ENCODE results near the gene GLRA1. TPM values are rescaled to one million over a fixed set of nuclear protein-coding genes. Genes with fewer than 3 reads are reported as not detected.
A peak's percentile ranks its signal among the peaks of the same experiment; 100 is the strongest.

The GLRA1 gene
- total RNA-seq, 1 donor from 2014 or later, result not detected

DNA sequence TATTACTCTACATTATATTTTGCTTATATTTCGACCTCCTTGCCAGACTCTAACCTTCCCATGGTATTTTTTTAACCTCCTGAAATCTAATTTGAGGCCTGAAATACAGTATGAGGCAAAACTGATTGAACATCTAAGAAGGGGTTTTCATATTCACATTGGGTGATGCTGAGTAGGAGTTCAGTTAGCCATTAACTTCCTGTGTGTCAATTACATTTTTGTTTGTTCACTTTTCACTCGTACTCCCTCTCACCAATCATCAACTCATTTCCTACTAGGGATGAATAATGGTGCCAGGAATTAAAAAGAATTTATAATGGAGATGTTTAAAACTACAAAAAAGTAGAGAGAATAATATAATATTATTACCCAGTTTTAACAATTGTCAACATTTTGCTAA, 27.6 kb upstream of the GLRA1 start:
- no peak overlapping the region for H3K4me3 Mint-ChIP-seq (ENCODE audit: unreplicated experiment)
- no peak for DNase-seq (ENCODE audit: low spot score)
- peaks cover 35% of the 10 kb centered on the region for H3K4me1 Mint-ChIP-seq (ENCODE audit: low read depth)
- H3K27ac Mint-ChIP-seq (ENCODE audit: unreplicated experiment), result no peak overlapping the region
- TF ChIP-seq, protein P1, sequence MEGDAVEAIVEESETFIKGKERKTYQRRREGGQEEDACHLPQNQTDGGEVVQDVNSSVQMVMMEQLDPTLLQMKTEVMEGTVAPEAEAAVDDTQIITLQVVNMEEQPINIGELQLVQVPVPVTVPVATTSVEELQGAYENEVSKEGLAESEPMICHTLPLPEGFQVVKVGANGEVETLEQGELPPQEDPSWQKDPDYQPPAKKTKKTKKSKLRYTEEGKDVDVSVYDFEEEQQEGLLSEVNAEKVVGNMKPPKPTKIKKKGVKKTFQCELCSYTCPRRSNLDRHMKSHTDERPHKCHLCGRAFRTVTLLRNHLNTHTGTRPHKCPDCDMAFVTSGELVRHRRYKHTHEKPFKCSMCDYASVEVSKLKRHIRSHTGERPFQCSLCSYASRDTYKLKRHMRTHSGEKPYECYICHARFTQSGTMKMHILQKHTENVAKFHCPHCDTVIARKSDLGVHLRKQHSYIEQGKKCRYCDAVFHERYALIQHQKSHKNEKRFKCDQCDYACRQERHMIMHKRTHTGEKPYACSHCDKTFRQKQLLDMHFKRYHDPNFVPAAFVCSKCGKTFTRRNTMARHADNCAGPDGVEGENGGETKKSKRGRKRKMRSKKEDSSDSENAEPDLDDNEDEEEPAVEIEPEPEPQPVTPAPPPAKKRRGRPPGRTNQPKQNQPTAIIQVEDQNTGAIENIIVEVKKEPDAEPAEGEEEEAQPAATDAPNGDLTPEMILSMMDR (IDR thresholded peaks at IDR 0.05), result no peak
- no peaks in the 10 kb centered on the region for H3K9me3 Mint-ChIP-seq (ENCODE audit: low read depth)
- H3K36me3 Mint-ChIP-seq (ENCODE audit: low read depth), result no peaks in the 10 kb centered on the region
- H3K27me3 Mint-ChIP-seq (ENCODE audit: low read depth), result peaks cover 30% of the 10 kb centered on the region

DNA sequence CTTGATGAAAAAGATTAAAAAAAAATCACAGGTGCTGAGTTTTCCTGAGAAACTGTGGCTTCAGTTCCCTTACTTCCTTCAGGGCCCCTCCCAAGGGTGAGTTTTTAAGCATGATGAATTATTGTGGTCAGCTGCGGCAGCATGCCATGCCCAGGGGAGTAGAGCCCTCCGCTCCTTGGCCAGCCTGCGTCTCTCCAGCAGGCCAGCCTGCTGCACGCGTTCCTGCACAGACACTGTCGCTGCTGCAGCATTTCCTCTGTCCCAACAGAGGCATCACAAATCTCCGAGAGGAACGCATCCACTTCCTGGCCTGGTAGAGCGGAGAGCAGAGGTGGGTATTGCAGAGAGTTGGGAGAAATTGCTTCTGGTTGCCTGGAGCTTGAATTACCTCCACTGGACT, 26.1 kb upstream of the GLRA1 start:
- H3K36me3 Mint-ChIP-seq (ENCODE audit: low read depth), result no peaks in the 10 kb centered on the region
- DNase-seq (ENCODE audit: low spot score), result no peak
- TF ChIP-seq, protein P1 (IDR thresholded peaks at IDR 0.05), result no peak
- H3K27me3 Mint-ChIP-seq (ENCODE audit: low read depth), result peaks cover 30% of the 10 kb centered on the region
- no peaks in the 10 kb centered on the region for H3K9me3 Mint-ChIP-seq (ENCODE audit: low read depth)
- H3K27ac Mint-ChIP-seq (ENCODE audit: unreplicated experiment), result no peak overlapping the region
- H3K4me3 Mint-ChIP-seq (ENCODE audit: unreplicated experiment), result no peak overlapping the region
- H3K4me1 Mint-ChIP-seq (ENCODE audit: low read depth), result peaks cover 35% of the 10 kb centered on the region

DNA sequence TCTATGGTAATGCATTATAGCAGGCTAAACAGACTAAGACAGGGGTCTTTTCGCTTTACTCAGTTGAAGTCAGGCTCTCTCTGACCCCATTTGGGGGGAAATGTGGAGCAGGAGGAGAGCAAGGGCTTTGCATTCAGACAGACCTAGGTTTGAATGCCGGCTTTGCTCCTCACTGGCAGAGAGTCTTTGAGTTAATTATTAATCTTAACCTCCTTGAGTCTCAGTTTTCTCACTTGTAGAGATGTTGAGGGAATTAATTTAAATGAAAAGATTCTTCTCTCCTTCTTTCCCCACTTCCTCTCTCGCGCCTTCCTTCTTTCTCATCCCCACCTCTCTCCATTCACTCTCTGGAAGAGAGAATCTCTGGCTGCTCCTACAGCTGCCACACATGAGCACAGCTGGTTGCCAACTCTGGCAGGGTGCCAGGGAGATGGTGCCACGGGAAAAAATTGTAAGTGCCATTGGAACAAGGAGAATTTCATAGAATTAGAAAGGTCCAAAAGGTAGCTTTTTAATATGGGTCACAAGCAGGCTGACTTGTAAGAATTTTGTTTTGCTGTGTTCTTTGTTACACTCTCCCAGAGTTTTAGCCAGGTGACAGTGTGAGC, 25.2 kb upstream of the GLRA1 start:
- Mint-ChIP-seq H3K36me3 (ENCODE audit: low read depth) (no peaks in the 10 kb centered on the region), H3K4me1 (ENCODE audit: low read depth) (peaks cover 35% of the 10 kb centered on the region), H3K27ac (ENCODE audit: unreplicated experiment) (no peak overlapping the region), H3K4me3 (ENCODE audit: unreplicated experiment) (no peak overlapping the region), H3K9me3 (ENCODE audit: low read depth) (peaks cover 2% of the 10 kb centered on the region), H3K27me3 (ENCODE audit: low read depth) (peaks cover 34% of the 10 kb centered on the region)
- DNase-seq (ENCODE audit: low spot score), result no peak
- TF ChIP-seq, protein P1 (IDR thresholded peaks at IDR 0.05), result no peak

DNA sequence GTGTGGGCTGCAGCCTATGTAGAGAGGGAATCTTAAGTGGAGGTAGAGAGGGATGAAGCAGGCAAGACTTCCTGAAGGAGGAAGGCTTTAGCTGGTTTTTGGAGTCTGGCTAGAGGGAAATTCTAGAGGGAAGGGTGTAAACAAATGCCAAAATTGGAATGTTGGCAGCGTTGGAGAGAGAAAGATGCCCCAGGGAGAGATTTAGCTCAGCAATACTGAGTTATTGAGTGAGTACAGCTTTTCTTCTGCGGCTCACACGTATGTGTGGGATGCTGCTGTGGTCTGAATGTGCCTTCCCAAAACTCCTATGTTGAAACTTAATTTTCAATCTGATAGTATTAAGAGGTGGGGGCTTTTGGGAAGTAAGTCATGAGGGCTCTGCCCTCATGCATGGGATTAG, 24.5 kb upstream of the GLRA1 start:
- DNase-seq (ENCODE audit: low spot score), result no peak
- no peak overlapping the region for H3K4me3 Mint-ChIP-seq (ENCODE audit: unreplicated experiment)
- TF ChIP-seq, protein P1 (IDR thresholded peaks at IDR 0.05), result no peak
- H3K4me1 Mint-ChIP-seq (ENCODE audit: low read depth), result peaks cover 35% of the 10 kb centered on the region
- no peaks in the 10 kb centered on the region for H3K36me3 Mint-ChIP-seq (ENCODE audit: low read depth)
- peaks cover 27% of the 10 kb centered on the region for H3K27me3 Mint-ChIP-seq (ENCODE audit: low read depth)
- peak overlapping the region; percentile 88 for H3K27ac Mint-ChIP-seq (ENCODE audit: unreplicated experiment)
- peaks cover 2% of the 10 kb centered on the region for H3K9me3 Mint-ChIP-seq (ENCODE audit: low read depth)

DNA sequence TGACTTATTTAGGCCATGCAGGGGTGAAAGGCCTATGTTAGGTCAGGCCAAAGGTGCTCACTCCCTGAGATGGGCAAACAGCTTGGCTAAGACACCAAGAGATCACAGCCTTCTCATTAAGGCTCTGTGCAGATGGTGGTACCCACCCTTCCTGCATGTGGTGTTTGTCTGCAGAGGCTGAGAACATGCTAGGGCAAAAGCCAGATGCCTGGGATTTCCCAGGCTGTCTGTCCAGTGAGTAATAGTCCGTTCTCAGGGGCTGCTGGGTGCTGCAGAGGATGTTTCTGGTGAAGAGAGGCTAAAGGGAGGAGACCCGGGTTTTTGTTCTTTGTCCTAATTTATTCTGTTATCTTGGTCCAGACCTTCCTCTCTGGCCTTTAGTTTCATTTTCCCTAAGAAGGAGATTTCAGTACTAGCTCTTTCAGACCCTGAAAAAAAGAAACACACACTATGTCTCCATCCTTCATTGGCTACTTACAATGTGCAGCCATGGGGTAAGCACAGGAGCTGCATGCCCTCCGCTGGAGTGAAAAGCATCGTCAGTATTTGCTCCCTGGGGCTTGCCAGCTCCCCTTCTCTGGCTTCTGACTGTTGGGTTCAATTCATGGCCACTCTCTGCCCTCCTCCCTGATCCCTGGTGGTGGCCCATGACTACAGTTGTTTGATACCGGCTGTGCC, 23.4 kb upstream of the GLRA1 start:
- Mint-ChIP-seq H3K27ac (ENCODE audit: unreplicated experiment) (no peak overlapping the region), H3K36me3 (ENCODE audit: low read depth) (no peaks in the 10 kb centered on the region), H3K4me3 (ENCODE audit: unreplicated experiment) (no peak overlapping the region), H3K4me1 (ENCODE audit: low read depth) (peaks cover 35% of the 10 kb centered on the region), H3K27me3 (ENCODE audit: low read depth) (peaks cover 20% of the 10 kb centered on the region), H3K9me3 (ENCODE audit: low read depth) (peaks cover 2% of the 10 kb centered on the region)
- no peak for DNase-seq (ENCODE audit: low spot score)
- TF ChIP-seq, protein P1 (IDR thresholded peaks at IDR 0.05), result no peak
